IPS DF 4.7 (cell line): Measurements from ENCODE around the gene TMEM170B.

ENCODE experiments used
- DNase-seq: peaks from one replicate; pipeline ENCODE4 v3.0.0-alpha.2; 2013; ENCODE audit warnings: low spot score; ENCODE audit errors: extremely low read depth

Gene TMEM170B

GRCh38 chr6:11613858-11614257 lies 76.3 kb downstream of the TMEM170B start:
- no peak for DNase-seq

GRCh38 chr6:11614534-11615213 lies 77.1 kb downstream of the TMEM170B start:
- no peak for DNase-seq

GRCh38 chr6:11615214-11615602 lies 77.7 kb downstream of the TMEM170B start:
- no peak for DNase-seq

- DNase-seq = no peak
Measured at GRCh38 chr6:11616200-11616611, 78.7 kb downstream of the TMEM170B start.

- no peak for DNase-seq
Measured at GRCh38 chr6:11618533-11618932, 81.0 kb downstream of the TMEM170B start.

- DNase-seq = no peak
Measured at GRCh38 chr6:11621119-11621518, 83.6 kb downstream of the TMEM170B start.

- no peak for DNase-seq
Measured at GRCh38 chr6:11622156-11622555, 84.6 kb downstream of the TMEM170B start.

- DNase-seq = no peak
Measured at GRCh38 chr6:11623272-11623671, 85.7 kb downstream of the TMEM170B start.

GRCh38 chr6:11625302-11625701 lies 87.8 kb downstream of the TMEM170B start:
- no peak for DNase-seq

- no peak for DNase-seq
Measured at GRCh38 chr6:11626356-11626755, 88.8 kb downstream of the TMEM170B start.

GRCh38 chr6:11628562-11628961 lies 91.0 kb downstream of the TMEM170B start:
- DNase-seq = no peak

GRCh38 chr6:11631008-11631407 lies 93.5 kb downstream of the TMEM170B start:
- no peak for DNase-seq

- DNase-seq = no peak
Measured at GRCh38 chr6:11631539-11631938, 94.0 kb downstream of the TMEM170B start.

- no peak for DNase-seq
Measured at GRCh38 chr6:11632231-11632630, 94.7 kb downstream of the TMEM170B start.

GRCh38 chr6:11632795-11633511 lies 95.4 kb downstream of the TMEM170B start:
- no peak for DNase-seq
